GM21825 (cell line): Measurements from ENCODE around the gene NBEA.

Experiments used
- ATAC-seq: cut with Tn5 transposase; IDR thresholded peaks from one replicate; pipeline ENCODE4 v1.9.1; 2021; ENCODE audit warnings: mild to moderate bottlenecking, moderate library complexity; ENCODE audit not compliant: unreplicated experiment

Gene NBEA

GRCh38 chr13:35472323-35472881 lies 530.3 kb downstream of the NBEA start:
- ATAC-seq, result no peak

GRCh38 chr13:35473206-35473775 lies 531.2 kb downstream of the NBEA start:
- ATAC-seq, result no peak

DNA sequence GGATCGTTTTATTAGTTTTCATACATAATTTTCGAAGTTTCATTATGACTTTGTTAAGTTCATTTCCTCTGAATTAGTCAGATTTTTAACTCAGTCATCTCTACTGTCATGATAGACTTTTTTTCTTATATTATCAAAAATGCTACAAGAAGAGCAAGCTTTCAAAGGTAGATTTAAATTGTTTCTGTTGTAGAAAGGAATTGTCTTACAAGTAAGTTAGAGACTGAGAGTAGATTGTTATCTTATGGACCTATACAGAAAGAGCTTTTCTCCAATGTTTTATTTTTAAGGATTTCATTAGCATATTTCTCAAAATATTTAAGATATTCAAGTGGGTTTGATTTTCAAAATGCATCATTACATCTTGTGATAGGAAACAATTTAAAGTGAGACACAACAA lies 531.7 kb downstream of the NBEA start:
- no peak for ATAC-seq

GRCh38 chr13:35474496-35475211 lies 532.6 kb downstream of the NBEA start:
- no peak for ATAC-seq

DNA sequence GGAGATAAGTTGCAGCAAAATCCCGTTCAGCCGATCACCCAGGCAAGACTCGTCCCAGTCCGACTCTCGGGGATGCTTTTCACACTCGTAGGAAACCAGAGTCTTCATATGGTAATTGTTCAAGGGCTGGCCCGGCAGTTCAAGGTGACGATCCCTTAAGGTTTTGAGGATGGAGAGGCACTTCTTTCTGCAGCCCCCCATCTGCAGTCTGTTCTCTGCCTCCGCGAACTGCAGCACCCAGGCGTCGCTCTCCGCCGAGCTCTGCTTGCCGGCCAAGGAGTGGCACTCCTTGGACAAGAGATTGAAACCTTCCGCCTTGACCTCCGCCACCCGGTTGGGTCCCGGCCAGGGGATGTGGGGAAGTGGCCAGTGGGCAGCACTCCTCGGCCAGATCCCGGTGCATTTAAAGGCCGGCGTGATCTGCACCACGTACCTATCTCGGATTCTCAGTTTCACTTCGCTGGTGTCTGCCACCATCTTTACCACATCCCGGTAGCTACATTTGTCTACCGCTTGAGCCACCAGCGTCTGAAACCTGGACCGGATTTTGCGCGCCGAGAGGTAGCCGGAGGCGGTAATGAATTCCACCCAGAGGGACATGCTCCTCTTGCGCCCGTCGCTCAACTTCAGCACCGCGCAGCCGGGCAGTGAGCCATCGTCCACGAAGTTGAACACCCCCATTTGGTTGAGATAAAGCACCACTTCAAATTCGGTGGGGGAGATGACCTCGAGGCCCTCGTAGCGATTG lies 533.3 kb downstream of the NBEA start:
- no peak for ATAC-seq

DNA sequence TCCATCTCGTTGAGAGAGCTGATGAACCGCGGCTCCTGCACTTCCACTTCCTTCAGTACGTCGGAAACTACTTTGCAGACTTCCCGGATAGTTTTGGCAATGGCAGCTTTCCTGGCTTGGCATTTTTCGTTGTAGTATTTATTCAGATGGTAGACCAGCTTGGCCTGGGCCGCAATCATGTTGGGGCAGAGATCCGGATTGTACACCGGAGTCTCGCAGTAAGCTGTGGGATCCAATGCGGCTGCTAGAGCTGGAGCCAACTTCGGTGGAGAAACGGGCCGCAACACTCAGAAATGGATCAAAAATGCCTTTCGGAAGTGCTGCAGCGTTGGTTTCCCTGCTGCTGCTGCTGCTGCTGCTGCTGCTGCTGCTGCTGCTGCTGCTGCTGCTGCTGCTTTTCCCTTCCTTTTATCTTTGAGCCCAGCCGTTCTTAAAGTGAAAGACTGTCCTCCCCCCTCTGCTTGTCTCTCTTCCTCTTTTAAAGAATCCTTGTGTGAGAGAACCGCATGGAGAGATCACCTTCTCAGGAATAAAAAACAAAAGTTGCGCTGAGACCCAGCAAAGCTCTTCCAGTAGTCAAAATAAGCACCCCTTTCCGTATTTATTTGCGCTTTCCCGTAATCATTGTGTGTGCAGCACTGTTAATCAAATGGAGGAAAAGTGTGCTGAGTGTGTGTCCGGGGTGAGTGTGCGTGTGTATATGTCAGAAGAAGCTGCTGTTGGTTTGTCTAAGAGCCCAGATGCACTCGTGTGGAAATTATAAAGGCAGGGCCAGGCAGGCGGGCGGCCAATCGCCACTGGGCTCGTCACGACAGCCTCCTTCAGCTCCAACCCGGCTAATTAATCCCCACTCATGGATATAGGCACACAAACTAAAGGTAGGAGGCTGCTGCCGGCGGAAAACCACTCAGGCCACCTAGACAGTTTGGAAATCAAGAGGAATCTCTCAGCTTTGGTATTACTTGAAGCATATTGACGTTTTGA lies 534.2 kb downstream of the NBEA start, which contains the start of gene MAB21L1:
Gene MAB21L1, minus strand, starts transcription at position 730 of the 984 bp plus-strand sequence. Its CDS starts 551 bp downstream, at position 179.
- no peak for ATAC-seq

- no peak for ATAC-seq
Measured at GRCh38 chr13:35477386-35477946, 535.4 kb downstream of the NBEA start.

GRCh38 chr13:35478271-35479037 lies 536.4 kb downstream of the NBEA start:
- no peak for ATAC-seq

DNA sequence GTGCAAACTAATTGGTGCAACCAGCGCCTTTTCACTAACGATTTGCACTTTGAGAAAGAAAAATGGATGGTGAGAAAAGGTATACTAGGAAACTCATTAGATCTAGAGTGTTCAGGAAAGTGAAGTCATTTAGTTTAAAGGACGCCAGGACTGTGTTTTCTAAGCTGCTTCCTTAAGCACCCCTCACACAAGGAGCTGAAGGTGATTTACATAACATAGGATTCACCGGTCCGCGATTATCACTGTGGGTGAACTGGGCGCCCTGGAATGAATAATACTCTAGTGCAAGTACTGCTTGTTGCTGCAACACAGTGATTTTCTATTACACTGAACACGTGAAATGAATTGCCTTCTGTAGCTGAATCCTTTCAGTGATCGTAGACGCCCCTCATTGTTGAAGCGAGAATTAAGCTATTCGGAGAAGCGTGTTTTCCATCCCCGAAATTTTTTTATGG lies 537.0 kb downstream of the NBEA start:
- no peak for ATAC-seq

DNA sequence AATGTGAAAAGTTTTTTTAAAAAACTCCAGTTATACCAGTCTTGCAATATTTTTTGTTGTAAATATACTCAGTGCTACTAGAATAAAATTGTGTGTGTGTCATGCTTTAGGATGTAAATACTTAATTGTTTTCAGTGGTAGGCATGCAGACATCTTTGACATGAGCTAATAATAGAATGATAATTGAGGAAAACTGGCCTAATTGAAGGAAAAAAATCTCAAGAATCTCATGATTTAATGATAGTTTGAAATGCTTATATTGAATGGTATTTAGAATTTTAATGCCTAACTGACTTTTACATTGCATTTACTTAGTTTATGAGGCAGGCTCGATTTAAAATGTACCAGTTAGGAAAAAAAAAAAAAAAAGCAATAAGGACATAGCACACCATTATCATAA lies 537.6 kb downstream of the NBEA start:
- ATAC-seq, result no peak

- no peak for ATAC-seq
Measured at GRCh38 chr13:35480346-35480745, 538.3 kb downstream of the NBEA start.

DNA sequence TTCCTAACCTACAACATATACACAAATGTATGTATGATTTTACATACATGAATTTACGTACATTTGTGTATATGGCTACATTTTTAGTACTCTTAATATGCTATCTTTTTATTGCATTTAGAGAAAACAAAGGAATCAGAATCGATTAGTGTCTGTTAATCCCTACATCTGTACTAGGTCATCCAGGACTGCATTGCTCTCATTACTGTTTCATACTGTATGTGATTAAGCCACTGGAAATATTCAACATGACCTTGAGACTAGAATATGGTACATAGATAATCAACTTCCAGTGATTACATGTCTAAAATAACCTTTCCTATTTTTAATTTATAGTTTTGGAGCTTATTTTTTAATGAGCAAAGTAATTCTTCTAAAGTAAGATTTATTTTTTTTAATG lies 539.7 kb downstream of the NBEA start:
- ATAC-seq, result no peak

- ATAC-seq, result no peak
Measured at GRCh38 chr13:35482527-35482926, 540.5 kb downstream of the NBEA start.

DNA sequence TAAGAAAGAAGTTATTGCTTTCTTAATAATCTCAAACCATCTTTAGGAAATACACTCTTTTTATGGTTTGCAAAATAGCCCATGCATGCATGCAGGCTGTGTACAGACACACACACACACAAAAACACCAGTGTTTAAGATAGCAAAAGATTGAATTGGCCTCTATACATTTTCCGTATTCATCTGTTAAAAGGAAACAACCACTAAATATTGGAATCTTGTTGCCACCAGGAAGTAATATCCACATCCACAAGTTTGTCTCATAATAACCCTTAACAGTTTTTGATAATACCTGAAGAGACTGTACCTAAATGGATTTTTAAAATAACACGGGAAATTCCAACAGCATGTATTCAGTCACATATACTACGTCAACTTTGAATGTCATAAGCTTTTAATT lies 541.7 kb downstream of the NBEA start:
- no peak for ATAC-seq

- ATAC-seq, result no peak
Measured at GRCh38 chr13:35484384-35484783, 542.3 kb downstream of the NBEA start.

- ATAC-seq, result no peak
Measured at GRCh38 chr13:35485424-35485823, 543.4 kb downstream of the NBEA start.

DNA sequence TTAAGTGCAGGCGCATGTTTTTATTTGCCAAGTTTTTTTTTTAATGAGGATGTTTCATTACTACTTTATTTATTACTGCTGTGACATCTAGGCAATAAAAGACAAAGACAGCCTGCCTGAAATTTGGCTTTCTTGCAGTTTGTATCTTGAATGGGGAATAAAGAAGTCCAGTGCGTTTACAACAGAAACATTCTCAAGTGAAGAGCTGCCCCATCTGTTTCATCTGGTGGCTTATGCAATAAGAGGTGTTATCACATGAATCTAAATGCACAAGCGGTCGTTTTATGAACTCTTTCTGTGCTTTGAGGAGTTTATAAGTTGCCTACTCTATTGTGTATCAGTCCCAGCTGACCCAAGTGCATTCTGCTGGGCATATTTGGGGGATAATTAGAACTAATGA lies 547.0 kb downstream of the NBEA start:
- ATAC-seq, result no peak

GRCh38 chr13:35496006-35496405 lies 553.9 kb downstream of the NBEA start:
- ATAC-seq, result no peak

GRCh38 chr13:35496761-35497386 lies 554.8 kb downstream of the NBEA start:
- ATAC-seq, result no peak
